Measurements from ENCODE around the gene NKAP. TPM values are rescaled to one million over a fixed set of nuclear protein-coding genes. Genes with fewer than 3 reads are reported as not detected.
A peak's percentile ranks its signal among the peaks of the same experiment; 100 is the strongest.

The NKAP gene
- total and polyA plus RNA-seq, 9 of the 15 experiments (the other 6 are each of a cell fraction or from before 2014, with no cell fraction given): 3.1 to 8.3 (median 7.0) TPM

GRCh38 chrX:119943185-119943988 is at the start of gene NKAP (continued):
- TF ChIP-seq E2F6 (IDR thresholded peaks at IDR 0.05; ENCODE audit: borderline replicate concordance in 1 of 2, extremely low read depth in 1 of 2, insufficient read depth in 1 of 2, insufficient read length in 1 of 2, low read depth in 1 of 2, low read length in 1 of 2, poor library complexity in 1 of 2, severe bottlenecking in 1 of 2) (peak in 1 of 2 experiments; percentile 20), ERF (CRISPR knock-in tag; IDR thresholded peaks at IDR 0.05) (no peak), SETDB1 (IDR thresholded peaks at IDR 0.05; ENCODE audit: low read length) (no peak), PHF8 (IDR thresholded peaks at IDR 0.05; ENCODE audit: borderline replicate concordance, low read length) (peak; percentile 70; the same call in 1 of the 2 replicates), ZNF347 (CRISPR knock-in tag; IDR thresholded peaks at IDR 0.05; ENCODE audit: low read depth) (no peak), TBL1XR1 (IDR thresholded peaks at IDR 0.05; ENCODE audit: low read length in 2 of 2) (peak in 1 of 2 experiments; percentile 46; a peak in 1 of 4 replicates), KDM4B (IDR thresholded peaks at IDR 0.05; ENCODE audit: borderline replicate concordance in 2 of 2, low read depth in 1 of 2) (peak in 1 of 2 experiments; percentile 69; a peak in 1 of 4 replicates), RFX7 (CRISPR knock-in tag; IDR thresholded peaks at IDR 0.05) (no peak), SMAD4 (CRISPR knock-in tag; conservative IDR thresholded peaks at IDR 0.05) (peak; percentile 70; the same call in 1 of the 2 replicates), SRF (CRISPR knock-in tag; IDR thresholded peaks at IDR 0.05) (no peak; a peak in 1 of 4 replicates), SIN3A (IDR thresholded peaks at IDR 0.05; ENCODE audit: borderline replicate concordance in 2 of 2, control insufficient read depth in 1 of 2, low read depth in 2 of 2, low read length in 2 of 2) (no peak; a peak in 1 of 4 replicates), SFPQ (IDR thresholded peaks at IDR 0.05; ENCODE audit: low read depth, low read length) (no peak), NFRKB (IDR thresholded peaks at IDR 0.05; ENCODE audit: low read depth) (no peak), ZNF449 (CRISPR knock-in tag; IDR thresholded peaks at IDR 0.05) (no peak), TGIF2 (CRISPR knock-in tag; IDR thresholded peaks at IDR 0.05) (no peak), MTF1 (CRISPR knock-in tag; IDR thresholded peaks at IDR 0.05; ENCODE audit: borderline replicate concordance) (no peak), KHSRP (IDR thresholded peaks at IDR 0.05) (no peak), TCF15 (CRISPR knock-in tag; IDR thresholded peaks at IDR 0.05) (no peak), PHB2 (IDR thresholded peaks at IDR 0.05; ENCODE audit: low read depth) (no peak)
